ENCODE data around the gene APOA4. TPM values are rescaled to one million over a fixed set of nuclear protein-coding genes. Genes with fewer than 3 reads are reported as not detected.

The APOA4 gene
- total and polyA plus RNA-seq, 9 of the 15 experiments (the other 6 are each of a cell fraction or from before 2014, with no cell fraction given), result 0.07 TPM; not detected in 8

DNA sequence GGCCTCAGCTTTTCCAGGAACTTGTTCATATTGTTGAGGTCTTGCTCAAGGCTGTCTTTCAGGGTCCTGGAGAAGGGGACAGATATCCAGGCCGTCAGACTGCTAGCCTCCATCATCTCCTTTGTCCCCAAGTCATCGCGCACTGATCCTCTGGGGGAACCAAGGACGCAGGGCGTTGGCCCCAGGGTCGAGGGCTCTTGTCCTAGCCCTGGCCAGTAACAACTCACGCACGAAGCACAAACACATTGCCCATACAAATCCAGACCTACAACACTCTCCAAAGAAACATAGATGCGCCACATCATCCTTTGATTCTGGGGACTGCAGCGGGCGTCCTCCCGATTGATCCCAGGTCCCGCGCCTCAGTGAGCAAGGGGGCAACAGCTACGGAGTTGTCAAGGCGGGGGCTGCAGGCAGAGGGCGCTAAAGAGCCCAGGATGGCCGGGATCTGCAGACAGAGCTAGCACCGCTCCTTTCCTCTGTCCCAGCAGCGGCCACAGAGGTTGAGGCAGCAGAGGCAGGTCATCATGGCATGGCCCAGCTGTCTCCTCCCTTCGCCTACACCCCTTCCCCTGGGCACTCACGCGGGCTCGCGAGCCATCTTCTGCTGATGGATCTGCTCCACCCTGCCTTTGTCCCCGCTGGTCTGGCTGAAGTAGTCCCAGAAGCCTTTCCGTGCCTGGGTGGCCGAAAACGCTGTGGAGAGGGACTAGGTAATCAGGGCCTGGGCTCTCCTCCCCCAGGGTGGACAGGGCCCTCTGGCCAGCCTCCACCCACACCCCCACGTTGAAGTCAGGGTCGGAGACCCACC lies 31.9 kb downstream of the APOA4 start (continued):
- TF ChIP-seq ZNF764 (CRISPR knock-in tag; IDR thresholded peaks at IDR 0.05; ENCODE audit: low read depth) (no peak), ZNF274 (IDR thresholded peaks at IDR 0.05; ENCODE audit: borderline replicate concordance, low read depth, low read length) (no peak), BRD4 (IDR thresholded peaks at IDR 0.05) (no peak), ZNF77 (CRISPR knock-in tag; IDR thresholded peaks at IDR 0.05) (no peak), NFXL1 (CRISPR knock-in tag; IDR thresholded peaks at IDR 0.05) (no peak), TBP (optimal IDR thresholded peaks at IDR 0.05; ENCODE audit: low read depth, low read length) (no peak), CEBPG (CRISPR knock-in tag; IDR thresholded peaks at IDR 0.05) (no peak; the same call in 1 of the 2 replicates), CEBPG (tag; conservative IDR thresholded peaks at IDR 0.05 in 1 of 2, IDR thresholded peaks at IDR 0.05 in 1 of 2) (no peak), RAD51 (IDR thresholded peaks at IDR 0.05; ENCODE audit: borderline replicate concordance, low read depth) (no peak), POLR2G (IDR thresholded peaks at IDR 0.05; ENCODE audit: low read depth, low read length) (peak; percentile 35; the same call in 1 of the 2 replicates), MED1 (CRISPR knock-in tag; IDR thresholded peaks at IDR 0.05; ENCODE audit: borderline replicate concordance) (no peak), PHB (CRISPR knock-in tag; IDR thresholded peaks at IDR 0.05) (0 out of 2 replicates have a peak, but pooled peaks have one; percentile 22), ZC3H11A (IDR thresholded peaks at IDR 0.05; ENCODE audit: low read depth, low read length) (no peak), NCOR1 (IDR thresholded peaks at IDR 0.05) (no peak), CTBP1 (IDR thresholded peaks at IDR 0.05; ENCODE audit: borderline replicate concordance) (peak; percentile 46; the same call in 1 of the 2 replicates)
- TF ChIP-seq, protein P1, sequence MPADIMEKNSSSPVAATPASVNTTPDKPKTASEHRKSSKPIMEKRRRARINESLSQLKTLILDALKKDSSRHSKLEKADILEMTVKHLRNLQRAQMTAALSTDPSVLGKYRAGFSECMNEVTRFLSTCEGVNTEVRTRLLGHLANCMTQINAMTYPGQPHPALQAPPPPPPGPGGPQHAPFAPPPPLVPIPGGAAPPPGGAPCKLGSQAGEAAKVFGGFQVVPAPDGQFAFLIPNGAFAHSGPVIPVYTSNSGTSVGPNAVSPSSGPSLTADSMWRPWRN (IDR thresholded peaks at IDR 0.05; ENCODE audit: low read depth), result no peak
- TF ChIP-seq, protein P2, sequence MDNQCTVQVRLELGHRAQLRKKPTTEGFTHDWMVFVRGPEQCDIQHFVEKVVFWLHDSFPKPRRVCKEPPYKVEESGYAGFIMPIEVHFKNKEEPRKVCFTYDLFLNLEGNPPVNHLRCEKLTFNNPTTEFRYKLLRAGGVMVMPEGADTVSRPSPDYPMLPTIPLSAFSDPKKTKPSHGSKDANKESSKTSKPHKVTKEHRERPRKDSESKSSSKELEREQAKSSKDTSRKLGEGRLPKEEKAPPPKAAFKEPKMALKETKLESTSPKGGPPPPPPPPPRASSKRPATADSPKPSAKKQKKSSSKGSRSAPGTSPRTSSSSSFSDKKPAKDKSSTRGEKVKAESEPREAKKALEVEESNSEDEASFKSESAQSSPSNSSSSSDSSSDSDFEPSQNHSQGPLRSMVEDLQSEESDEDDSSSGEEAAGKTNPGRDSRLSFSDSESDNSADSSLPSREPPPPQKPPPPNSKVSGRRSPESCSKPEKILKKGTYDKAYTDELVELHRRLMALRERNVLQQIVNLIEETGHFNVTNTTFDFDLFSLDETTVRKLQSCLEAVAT (IDR thresholded peaks at IDR 0.05), result no peak
- TF ChIP-seq, protein P3, sequence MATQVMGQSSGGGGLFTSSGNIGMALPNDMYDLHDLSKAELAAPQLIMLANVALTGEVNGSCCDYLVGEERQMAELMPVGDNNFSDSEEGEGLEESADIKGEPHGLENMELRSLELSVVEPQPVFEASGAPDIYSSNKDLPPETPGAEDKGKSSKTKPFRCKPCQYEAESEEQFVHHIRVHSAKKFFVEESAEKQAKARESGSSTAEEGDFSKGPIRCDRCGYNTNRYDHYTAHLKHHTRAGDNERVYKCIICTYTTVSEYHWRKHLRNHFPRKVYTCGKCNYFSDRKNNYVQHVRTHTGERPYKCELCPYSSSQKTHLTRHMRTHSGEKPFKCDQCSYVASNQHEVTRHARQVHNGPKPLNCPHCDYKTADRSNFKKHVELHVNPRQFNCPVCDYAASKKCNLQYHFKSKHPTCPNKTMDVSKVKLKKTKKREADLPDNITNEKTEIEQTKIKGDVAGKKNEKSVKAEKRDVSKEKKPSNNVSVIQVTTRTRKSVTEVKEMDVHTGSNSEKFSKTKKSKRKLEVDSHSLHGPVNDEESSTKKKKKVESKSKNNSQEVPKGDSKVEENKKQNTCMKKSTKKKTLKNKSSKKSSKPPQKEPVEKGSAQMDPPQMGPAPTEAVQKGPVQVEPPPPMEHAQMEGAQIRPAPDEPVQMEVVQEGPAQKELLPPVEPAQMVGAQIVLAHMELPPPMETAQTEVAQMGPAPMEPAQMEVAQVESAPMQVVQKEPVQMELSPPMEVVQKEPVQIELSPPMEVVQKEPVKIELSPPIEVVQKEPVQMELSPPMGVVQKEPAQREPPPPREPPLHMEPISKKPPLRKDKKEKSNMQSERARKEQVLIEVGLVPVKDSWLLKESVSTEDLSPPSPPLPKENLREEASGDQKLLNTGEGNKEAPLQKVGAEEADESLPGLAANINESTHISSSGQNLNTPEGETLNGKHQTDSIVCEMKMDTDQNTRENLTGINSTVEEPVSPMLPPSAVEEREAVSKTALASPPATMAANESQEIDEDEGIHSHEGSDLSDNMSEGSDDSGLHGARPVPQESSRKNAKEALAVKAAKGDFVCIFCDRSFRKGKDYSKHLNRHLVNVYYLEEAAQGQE (IDR thresholded peaks at IDR 0.05; ENCODE audit: borderline replicate concordance), result peak; percentile 77
- TF ChIP-seq, protein P3 (CRISPR knock-in tag; IDR thresholded peaks at IDR 0.05; ENCODE audit: low read depth), result no peak
